Right lung (tissue), 5 donors: ENCODE measurements around the gene LASP1. TPM values are rescaled to one million over a fixed set of nuclear protein-coding genes. Genes with fewer than 3 reads are reported as not detected.

Experiments
- DNase-seq, 2 donors: peaks; one replicate each; pipeline ENCODE4 v3.0.0-alpha.2; 2013
- polyA plus RNA-seq, 5 donors: library from polyadenylated mRNA; unstranded; fragments of 120-200 nt; gene quantifications; one replicate each; pipeline versions ENCODE4 v1.2.1 to v1.2.3, GENCODE V29; 2013; ENCODE audit warnings: inconsistent platforms in 1 of 5, low replicate concordance in 1 of 5; ENCODE audit not compliant: insufficient read length in 5 of 5, insufficient read depth in 1 of 5

Gene LASP1
- polyA plus RNA-seq, 5 donors = 132 to 164 (median 144) TPM

DNA sequence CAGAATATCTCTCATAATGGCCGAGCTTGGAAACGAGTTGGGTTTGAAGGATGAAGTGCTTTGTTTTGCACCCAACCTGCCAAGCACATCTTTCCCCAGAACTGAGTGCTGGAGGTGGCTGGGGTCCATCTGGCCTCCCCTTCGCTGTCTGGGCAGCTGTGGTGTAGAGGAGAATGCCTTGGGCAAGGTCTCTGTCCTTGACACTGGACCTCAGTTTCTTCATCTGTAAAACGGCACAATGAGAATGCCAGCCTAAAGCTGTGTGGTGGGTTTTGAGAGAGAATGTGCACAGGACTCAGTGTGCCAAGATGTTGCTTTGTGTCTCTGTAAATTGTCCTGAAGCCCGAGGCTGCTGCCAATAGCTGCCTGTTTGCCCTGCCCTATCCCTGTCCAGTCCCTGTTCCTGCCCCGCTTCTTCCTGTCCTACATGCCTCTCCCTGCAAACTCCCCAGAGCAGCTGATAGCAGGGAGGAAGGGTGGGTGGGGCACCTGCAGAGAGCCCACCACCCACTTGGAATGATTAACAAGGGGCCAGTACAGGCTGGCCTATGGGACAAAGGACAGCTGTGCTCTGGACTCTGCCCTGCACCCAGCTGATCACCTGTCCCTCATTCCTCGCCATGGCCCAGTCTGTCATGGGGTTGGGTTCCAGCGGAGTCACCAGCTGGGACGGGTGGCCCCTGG is 15.3 kb downstream of the LASP1 start:
- no peak for DNase-seq

DNA sequence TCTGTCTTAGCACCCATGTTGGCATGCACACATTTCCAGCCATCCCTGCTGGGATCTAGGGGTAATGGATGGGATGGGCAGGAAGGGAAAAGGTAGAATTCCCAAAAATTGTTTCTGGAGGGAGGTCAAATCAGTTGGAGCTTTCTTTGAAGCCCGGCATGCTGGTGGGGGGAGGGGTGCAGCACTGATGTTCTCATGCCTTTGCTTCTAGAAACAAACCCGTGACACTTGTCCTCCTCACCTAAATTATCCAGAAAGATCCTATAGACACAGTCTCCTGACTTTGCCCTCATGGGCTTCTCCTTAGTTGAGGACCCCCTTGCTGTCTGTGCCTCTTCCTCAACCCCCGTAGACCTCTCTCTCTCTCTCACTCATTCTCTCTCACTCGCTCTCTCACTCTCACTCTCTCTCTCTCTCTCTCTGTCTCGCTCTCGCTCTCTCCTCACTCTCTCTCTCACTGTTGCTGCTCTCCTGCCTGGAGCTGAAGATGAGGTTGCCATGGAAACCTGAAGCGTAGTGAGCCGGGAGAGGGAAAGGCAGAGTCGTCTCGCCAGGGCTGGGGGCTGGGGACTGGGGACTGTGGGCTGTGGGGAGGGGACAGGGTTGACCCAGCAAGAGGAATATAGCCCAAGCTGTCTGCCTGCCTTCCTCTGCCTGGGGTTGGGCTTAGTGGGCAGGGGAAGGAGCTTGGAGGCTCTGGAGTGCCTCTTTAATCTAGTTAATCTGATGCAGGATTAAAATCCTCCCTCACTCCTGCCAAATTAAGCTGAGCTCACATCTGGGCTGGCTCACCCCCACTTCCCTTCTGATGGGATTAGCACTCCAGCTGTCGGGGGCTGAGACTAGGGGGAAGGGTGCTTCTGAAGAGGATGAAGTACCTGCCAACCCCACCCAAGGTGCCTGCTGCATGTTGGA is 16.1 kb downstream of the LASP1 start:
- no peak for DNase-seq

DNA sequence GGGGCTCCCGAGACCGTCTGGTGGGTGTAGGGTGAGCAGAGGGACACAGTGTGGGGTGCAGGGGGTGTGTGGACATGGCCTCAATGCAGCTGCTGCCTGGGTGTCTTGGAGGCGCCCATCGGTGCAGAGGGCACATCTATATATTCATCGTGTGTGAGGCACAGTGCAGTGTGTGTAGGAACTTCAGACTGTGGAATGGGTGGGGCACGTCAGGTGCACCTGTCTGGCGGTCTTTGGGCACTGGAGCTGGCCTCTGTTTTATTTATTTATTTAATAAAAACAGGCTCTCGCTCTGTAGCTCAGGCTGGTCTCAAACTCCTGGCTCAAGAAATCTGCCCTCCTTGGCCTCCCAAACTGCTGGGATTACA is 16.8 kb downstream of the LASP1 start:
- DNase-seq = no peak

DNA sequence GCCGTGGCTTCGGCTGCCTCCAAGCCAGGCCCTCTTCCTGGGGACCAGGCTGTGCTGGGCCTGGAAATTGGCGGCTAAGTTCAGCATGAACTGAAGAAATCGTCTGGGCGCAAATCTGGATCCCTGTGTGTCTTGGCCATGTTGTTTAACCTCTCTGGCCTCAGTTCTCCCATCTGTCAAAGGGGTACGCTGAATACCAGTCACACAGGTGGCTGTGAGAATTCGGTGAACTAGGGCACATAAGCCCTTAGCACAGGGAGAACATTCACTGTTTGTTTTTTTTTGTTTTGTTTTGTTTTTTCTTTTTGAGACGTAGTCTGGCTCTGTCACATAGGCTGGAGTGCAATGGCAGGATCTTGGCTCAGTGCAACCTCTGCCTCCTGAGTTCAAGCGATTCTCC is 19.0 kb downstream of the LASP1 start:
- DNase-seq = no peak

DNA sequence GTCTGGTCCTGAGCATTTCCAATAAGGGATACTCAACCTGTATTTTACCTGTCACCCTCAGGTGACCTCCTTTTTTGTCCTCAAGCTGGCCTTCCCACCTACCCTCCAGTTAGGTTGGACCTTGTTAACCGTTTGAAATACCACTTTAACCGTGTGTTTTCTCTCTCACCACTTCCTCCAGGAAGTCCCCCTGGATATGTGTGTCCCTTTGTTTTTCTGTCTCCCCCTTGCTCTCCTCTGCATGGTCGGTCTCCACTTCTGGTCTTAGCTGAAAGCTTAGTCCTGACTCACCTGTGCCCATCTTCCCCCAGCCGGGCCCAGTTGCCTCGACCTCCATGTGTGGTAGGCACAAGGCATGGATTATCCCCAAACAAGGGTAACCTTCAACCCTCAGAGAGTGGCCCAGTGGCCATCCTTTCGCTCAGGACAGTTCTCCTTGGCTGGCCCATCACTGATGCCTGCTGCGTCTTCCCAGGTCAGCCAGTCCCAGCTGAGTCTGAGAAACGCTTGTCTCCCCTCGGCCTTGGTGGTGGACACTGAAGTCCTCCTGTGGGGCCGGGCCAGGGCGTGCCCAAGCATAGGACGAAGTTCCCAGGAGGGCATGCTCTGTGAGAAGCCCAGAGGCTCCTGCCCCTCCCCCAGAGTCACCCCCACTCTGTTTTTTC is 20.0 kb downstream of the LASP1 start:
- DNase-seq = no peak

DNA sequence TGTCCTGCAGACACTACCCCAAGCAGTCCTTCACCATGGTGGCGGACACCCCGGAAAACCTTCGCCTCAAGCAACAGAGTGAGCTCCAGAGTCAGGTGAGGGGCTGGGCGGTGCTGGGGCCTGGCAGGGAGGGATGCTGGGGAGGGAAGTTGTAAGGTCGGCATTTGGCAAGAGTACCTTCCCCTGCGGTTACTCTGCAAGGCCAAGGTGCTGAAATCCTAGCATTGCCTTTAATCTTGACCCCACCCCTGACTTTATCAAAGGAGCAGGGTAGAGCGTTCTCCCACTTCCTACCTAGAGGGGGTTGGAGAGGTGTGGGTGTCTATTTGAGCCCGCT is 20.5 kb downstream of the LASP1 start:
- DNase-seq = no peak

DNA sequence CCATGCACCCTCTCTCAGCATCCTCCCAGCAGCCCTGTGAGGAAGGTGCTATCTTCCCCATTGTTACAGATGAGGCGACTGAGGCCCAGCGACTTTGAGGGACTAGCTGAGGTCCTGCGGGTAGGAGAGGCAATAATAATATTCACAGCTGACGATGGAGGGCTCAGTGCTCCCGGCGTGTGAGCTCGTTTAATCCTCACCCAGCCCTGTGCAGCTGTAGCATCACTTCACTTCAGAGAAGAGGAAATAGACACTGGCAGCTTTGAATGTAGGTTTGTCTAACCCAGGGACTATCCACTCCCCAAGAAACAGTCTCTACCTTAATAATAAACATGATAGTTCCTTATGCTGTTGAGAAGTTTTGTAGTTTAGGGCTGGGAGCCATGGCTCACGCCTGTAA is 21.6 kb downstream of the LASP1 start:
- DNase-seq = no peak

DNA sequence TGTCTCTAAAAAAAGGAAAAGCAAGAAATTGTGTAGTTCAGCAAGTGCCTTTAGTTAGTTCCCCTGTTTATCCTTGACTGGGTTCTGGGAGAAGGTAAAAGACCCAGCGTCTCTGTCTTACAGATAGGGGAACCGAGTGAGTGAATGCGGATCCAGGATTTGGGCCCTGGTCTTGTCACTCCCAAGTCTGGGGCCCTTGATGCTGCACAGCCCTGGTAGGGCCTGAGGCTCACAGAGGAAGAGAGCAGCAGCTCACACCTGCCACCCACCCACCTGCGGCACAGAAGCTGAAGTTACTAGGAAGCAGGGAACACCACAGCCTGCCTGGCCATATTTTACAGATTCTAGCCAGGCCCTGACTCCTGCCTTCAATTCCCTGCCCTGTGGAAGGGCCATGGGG is 22.2 kb downstream of the LASP1 start:
- DNase-seq = no peak

DNA sequence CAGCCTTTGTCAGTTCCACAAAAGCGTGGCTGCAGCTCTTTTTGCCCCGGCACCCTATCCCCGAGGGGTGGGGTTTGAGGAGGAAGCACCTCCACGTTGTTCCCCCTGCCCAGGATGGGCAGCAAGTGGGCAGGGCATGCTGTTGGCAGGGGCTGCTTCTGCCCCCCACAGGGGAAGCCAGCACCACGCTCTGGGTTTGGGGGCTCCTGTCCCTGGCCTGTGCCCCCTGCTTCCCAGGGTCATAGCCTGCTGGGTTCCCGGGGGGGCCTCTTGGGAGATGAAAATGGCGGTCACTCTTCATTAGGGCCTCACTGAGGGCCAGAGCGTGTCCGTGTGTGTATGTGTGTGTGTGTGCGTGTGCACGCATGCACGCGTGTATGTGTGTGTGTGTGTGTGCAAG is 22.8 kb downstream of the LASP1 start:
- DNase-seq = no peak

DNA sequence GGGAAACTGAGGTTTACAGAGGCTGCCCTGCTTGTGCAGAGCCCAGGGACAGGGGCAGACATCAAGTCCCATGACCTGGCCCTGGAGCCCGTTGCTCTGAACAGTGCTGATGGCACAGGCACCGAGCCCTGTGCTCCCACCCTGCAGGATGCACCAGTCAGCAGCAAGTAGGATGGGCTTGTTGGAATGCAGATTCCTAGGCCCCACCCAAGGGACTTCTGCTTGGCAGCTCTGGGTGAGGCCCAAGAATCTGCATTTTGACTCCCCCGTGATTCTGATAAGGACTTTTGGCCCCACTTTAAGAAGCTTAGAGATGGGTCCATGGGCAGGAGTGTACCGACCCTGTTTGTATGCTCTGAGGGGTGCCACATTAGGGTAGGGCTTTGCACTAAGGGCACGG is 23.3 kb downstream of the LASP1 start:
- DNase-seq = no peak

DNA sequence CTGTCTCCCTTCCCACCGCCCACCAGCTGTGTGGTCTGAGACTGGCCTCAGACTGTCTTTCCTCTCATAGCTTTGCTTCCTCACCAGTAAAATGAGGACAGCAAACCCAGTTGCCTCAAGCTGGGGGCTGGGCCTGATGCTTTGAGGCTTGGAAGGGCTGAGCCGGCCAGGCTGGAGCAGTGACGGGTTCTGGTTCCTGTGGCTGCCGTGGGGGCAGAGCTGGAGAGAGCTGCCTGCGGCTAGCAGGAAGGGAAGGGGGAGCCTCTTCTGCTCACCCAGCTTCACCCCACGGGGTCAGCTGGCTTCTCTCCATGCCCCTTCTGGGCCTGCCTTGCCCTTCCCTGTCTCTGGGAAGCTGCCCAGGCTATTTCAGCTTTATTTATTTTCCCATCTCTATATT is 23.7 kb downstream of the LASP1 start:
- no peak for DNase-seq

DNA sequence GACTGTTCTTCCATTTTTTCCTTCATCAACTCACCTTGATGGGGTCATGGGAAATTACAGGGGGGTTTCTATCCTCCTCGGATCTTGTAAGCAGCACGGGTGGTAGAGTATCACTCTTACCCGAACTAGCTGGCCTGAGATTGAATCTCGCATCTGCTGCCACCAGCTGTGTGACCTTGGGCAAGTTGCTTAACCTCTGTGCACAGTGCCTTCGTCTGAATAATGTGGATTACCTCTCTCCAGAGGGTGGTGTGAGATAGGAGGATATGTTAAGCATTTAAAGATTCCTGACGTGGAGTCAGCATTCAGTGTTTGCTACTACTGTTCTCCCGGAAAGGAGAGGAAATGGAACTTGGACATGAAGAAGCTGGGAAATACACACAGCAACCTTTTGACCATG is 24.4 kb downstream of the LASP1 start:
- no peak for DNase-seq

DNA sequence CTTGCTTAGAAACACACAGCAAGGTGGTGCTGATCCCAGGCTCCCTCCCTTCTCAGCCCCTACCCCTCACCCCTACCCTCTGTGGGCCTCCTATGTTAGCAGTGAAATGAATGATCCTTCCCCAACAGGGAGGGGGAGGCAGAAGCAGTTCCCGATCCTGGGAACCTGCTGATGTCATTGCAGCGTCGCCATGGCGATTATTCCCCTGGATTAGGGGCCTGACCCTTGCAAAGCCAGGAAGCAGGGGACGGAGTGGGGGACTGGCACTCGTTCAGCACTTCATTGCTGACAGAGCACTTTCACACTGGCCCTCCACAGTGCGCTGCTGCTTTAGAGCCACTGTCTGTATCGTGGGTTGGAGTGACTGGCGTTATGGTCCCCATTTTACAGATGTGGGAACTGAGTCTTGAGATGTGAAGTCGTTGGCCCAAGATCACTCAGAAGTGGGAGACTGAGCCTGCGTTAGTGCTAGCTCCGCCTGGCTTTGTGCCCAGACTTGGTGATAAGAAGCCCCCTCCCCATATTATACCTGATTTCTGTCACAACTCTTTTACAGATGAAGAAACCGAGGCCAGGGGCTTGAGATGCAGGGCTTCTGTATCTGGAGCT is 26.6 kb downstream of the LASP1 start:
- DNase-seq = no peak

DNA sequence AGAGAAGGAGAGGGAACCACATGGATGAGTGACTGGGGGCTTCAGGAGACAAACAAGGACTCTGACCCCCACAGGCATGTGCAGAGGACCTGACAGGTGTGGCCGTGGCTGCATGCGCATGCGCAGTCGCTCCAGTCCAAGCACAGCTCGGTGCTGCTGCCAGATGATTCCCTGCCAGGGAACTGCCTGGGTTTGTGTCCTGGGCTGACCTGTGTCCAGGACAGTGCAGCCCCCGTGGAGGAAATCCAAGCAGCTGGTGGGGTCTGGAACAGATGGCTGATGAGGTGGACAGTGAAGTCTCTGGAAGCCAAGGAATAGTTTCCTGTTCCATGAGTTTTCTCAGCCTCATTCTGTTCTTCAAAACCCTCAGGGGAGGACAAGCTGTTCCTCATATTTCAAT is 27.3 kb downstream of the LASP1 start:
- no peak for DNase-seq

DNA sequence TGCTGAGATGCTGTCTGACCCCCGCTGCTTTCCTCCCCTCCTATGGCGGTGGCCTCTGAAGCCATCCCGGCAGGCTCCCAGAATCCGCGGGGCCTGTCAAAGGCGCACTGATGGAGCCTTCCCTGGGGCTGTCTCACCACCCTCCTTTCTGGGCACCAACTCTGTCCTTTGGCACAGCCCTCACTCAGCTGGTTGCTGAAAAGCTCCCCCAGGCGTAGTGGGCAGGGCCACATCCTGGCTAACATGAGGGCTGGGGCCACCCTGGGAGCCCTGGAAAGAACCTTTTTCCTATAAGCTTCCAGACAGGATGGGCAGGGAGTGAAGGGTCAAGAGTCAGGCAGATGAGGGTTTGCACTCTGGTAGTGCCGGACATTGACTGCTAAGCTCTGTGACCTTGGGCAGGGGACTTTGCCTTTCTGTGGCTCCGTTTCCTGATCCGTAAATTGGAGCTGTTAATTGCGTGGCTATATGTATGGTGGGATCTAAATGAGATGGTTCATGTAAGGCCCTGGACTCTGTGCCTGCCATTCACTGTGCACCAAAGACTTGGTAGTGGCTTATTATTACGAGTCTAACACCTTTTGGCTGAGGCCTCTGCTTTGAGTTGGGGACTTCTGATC is 27.9 kb downstream of the LASP1 start:
- no peak for DNase-seq

DNA sequence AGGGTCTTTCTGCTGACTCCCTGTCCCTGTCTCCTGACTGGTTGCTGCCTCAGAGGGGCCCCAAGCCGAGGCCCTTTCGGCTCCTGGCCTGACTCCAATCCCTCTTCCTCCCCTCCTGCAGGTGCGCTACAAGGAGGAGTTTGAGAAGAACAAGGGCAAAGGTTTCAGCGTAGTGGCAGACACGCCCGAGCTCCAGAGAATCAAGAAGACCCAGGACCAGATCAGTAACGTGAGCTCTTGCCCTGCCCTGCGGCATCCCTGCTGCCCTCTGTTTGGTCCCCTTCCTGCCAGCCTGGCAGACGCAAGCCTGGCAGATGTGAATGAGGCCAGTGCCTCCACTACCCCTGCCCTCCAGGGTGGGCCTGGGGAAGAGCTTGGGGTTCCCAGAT is 28.4 kb downstream of the LASP1 start:
- no peak for DNase-seq

DNA sequence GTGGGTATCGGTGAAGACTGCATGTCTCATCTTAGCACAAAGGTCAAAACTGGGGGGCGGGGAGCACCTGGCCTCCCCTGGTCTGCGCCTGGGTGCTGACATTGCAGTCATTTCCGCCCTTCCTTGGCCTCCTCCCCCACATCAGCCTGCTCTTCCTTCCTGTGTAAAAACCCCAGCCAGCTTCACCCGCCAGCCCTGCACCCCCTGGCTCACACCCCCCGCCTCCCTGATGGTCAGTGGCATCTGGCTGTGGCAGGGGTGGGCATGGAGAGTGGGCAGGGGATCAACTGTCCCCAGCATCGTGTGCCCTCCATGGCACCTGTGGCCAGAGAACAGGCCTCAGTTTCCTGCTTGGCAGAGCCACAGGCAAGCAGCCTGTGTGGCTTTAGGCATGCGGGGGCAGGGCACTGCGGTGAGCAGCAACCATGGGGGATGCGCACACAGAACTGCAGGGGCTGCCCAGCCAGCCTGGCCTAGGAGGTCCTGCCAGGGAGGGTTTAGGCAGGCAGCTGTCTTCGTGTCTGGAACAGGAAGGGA is 29.0 kb downstream of the LASP1 start:
- DNase-seq = no peak

DNA sequence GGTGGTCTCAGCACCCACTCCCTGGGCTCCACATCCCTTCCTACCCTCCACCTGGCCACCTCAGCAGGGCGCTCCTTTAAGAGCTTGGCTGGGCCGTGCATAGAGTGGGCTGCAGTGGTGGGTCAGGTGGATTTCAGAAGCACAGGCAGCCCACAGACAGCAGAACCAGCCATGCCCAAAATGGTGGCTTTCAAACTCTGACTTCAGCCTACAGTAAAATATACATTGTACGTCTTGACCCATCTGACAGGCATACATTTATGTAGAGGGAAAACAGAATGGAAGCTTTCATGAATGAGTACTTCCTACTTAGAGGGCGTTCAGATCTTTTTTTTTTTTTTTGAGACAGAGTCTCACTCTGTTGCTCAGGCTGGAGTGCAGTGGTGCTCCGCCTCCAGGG is 29.6 kb downstream of the LASP1 start:
- no peak for DNase-seq

DNA sequence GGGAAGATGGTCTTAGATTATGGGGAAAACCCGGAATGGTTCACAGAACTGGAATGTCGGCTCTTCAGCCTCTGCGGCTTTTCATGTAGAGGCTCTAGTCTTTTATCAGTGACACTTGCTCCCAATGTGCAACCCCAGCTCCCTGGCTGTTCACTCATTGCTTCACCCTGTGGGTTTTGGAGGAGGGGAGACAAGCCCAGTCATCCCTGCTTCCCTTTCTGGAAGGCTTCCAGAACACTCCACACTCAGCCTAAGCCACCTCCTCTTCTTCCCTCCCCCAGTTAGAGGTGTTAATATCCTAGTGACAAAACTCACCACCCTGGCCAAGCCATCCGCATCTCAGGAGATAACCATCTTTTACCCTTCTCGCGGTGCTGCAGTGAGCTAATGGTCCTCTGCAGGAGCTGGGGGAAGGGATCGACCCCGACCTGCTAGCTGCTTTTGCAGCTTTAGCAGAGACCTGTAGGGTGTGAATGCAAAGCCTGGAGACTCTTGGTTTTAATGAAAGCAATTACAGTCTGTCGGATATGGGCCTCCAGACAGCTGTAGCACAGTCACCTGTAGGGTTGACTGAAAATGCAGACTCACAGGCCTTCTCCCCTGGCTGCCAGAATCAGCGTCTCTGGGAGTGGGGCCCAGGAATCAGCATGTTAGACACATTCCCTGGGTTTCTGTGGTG is 31.3 kb downstream of the LASP1 start:
- DNase-seq = no peak

DNA sequence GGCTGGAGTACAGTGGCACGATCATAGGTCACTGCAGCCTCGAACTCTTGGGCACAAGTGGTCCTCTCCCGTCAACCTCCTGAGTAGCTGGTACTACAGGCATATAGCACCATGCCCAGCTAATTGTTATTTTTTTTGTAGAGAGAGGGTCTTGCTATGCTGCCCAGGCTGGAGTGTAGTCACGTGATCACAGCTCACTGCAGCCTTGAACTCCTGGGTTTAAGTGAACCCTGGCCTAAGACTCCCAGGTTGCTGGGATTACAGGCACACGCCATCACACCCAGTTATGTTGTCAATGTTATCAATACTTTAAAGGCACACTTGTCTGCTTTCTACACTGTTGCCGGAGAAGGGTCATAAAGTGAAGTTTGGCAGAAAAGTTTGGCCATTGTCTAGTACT is 33.5 kb downstream of the LASP1 start:
- no peak for DNase-seq

DNA sequence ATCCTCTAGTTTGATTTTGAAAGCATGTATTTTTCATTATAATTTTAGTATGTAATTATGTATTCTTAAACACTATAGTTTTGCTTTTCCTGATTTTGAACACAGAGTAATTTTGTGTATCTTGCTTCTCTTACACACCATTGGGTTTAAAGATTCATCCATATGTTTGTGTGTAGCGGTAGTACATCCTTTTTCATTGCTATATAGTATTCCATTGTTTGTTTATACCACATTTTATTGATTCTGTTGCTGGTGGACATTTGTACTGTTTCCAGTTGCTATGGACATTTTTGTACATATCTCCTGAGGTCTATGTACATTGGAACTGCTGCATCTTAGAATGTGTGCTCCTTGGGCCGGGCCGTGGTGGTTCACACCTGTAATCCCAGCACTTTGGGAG is 35.0 kb downstream of the LASP1 start:
- DNase-seq = no peak
